Mesothelial cell of epicardium (in vitro differentiated cells): ENCODE measurements around the gene CASR. TPM values are rescaled to one million over a fixed set of nuclear protein-coding genes. Genes with fewer than 3 reads are reported as not detected.

Experiments
- DNase-seq, 2 experiments: peaks; one replicate each; pipeline ENCODE4 v3.0.0; 2021; ENCODE audit warnings: low spot score in 2 of 2; ENCODE audit not compliant: unreplicated experiment in 2 of 2
- H3K27ac Mint-ChIP-seq: 2 replicates; pipeline ENCODE4 v1.8.0; 2021; ENCODE audit warnings: mixed read lengths
- H3K27me3 Mint-ChIP-seq: 2 replicates; pipeline ENCODE4 v1.8.0; 2021; ENCODE audit warnings: low read depth, mixed read lengths
- H3K36me3 Mint-ChIP-seq: 2 replicates; pipeline ENCODE4 v1.8.0; 2021; ENCODE audit warnings: mixed read lengths
- H3K4me1 Mint-ChIP-seq: 2 replicates; pipeline ENCODE4 v1.8.0; 2021; ENCODE audit warnings: mixed read lengths
- H3K4me3 Mint-ChIP-seq: 2 replicates; pipeline ENCODE4 v1.8.0; 2021; ENCODE audit warnings: mild to moderate bottlenecking, moderate library complexity, mixed read lengths
- H3K9me3 Mint-ChIP-seq: 2 replicates; pipeline ENCODE4 v1.8.0; 2021; ENCODE audit warnings: mixed read lengths
- total RNA-seq: library from RNA; stranded (reverse); gene quantifications from 3 replicates; pipeline ENCODE4 v1.2.1, GENCODE V29; 2021
- TF ChIP-seq, protein P1 (sequence below): fragments of 200-600 bp; sonication (generic); IDR thresholded peaks from one replicate; pipeline ENCODE4 v1.5.0; 2021; ENCODE audit warnings: antibody characterized with exemption; ENCODE audit not compliant: unreplicated experiment

Gene CASR
- total RNA-seq, 1 donor from 2014 or later: 0.02 TPM

DNA sequence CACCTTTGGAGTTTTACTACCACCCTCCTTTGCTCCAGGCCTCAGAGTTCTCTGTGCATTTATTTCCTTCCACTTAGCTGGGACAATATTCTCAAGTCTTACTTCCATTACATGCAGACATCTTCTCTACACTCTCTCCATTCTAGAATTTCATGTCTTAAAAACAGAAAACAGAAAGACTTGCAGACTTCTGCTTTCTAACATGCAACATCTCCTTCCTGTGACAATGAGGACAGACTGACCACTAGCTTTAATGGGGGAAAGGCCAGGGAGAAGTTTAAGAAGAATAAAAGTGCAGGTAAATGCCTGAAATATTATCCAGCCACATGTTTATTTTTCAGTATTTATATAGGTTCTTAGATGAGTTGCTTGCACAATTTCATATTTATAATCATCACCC, 124.5 kb downstream of the CASR start:
- no peak for DNase-seq
- Mint-ChIP-seq H3K4me3 (no peak overlapping the region), H3K27ac (no peak overlapping the region), H3K9me3 (no peaks in the 10 kb centered on the region), H3K27me3 (no peaks in the 10 kb centered on the region), H3K36me3 (no peaks in the 10 kb centered on the region), H3K4me1 (peaks cover 5% of the 10 kb centered on the region)
- TF ChIP-seq, protein P1, sequence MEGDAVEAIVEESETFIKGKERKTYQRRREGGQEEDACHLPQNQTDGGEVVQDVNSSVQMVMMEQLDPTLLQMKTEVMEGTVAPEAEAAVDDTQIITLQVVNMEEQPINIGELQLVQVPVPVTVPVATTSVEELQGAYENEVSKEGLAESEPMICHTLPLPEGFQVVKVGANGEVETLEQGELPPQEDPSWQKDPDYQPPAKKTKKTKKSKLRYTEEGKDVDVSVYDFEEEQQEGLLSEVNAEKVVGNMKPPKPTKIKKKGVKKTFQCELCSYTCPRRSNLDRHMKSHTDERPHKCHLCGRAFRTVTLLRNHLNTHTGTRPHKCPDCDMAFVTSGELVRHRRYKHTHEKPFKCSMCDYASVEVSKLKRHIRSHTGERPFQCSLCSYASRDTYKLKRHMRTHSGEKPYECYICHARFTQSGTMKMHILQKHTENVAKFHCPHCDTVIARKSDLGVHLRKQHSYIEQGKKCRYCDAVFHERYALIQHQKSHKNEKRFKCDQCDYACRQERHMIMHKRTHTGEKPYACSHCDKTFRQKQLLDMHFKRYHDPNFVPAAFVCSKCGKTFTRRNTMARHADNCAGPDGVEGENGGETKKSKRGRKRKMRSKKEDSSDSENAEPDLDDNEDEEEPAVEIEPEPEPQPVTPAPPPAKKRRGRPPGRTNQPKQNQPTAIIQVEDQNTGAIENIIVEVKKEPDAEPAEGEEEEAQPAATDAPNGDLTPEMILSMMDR: no peak

DNA sequence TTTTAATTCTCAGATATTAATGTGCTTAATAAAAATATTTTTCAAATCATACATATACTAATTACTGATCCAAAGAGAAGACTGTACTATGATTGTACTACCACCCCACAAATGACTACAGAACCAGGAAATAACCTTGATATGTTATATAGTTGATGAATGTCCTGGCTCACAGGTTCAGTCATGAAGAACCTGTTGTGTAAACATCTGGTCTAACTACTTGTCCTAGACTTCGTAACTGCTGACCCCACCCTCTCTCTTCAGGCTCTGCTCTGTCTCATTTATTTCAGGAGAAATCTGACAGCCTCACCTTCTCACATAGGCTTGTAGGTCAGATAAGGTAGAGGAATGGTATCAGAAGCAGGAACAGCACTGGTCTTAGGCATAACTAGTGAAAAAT, 126.9 kb downstream of the CASR start:
- no peak overlapping the region for H3K4me3 Mint-ChIP-seq
- H3K4me1 Mint-ChIP-seq: peaks cover 5% of the 10 kb centered on the region
- no peak for DNase-seq
- no peaks in the 10 kb centered on the region for H3K9me3 Mint-ChIP-seq
- no peaks in the 10 kb centered on the region for H3K36me3 Mint-ChIP-seq
- H3K27me3 Mint-ChIP-seq: no peaks in the 10 kb centered on the region
- TF ChIP-seq, protein P1: no peak
- H3K27ac Mint-ChIP-seq: no peak overlapping the region

DNA sequence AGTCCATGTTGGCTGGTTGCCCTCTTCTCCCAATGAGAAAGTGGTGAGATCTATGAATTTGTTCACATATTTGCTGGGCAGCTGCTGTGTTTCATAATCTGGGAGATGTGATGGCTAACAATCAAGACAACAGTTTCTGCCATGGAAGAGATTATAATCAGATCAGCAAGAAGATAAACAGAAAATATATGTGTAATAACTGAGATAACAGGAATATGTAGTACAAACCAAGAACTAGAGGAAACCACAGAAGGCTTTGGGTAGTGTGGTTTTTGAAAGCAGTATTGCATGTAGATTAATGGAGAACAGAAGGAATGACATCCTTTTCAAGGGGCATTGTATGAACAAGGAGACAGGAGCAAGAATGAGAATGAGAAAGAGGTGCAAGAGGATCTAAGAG, 129.4 kb downstream of the CASR start:
- Mint-ChIP-seq H3K4me1 (peaks cover 5% of the 10 kb centered on the region), H3K4me3 (no peak overlapping the region), H3K9me3 (no peaks in the 10 kb centered on the region), H3K27me3 (peaks cover 10% of the 10 kb centered on the region), H3K27ac (no peak overlapping the region), H3K36me3 (no peaks in the 10 kb centered on the region)
- no peak for DNase-seq
- TF ChIP-seq, protein P1: no peak

DNA sequence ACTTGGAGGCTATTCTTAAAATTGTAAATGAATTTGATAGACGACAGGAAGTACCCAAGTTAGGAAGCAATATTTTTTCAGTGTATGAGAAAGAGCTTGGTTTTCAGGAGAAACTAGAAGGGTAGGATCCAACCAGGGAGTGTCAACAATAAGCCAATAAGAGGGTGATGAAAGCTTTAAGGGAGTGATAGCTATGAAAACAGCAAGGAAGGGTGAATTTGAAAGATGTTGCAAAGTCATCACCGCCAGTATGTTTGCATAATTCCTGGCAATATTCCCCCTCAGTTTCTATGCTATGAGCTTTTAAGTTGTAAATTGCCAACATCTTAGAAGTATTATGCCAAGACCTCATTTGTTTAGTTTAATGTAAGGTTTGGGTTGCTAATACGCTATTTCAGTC, 129.8 kb downstream of the CASR start:
- H3K9me3 Mint-ChIP-seq: peaks cover 2% of the 10 kb centered on the region
- no peak for DNase-seq
- H3K4me1 Mint-ChIP-seq: peaks cover 5% of the 10 kb centered on the region
- H3K27me3 Mint-ChIP-seq: peaks cover 10% of the 10 kb centered on the region
- H3K27ac Mint-ChIP-seq: no peak overlapping the region
- TF ChIP-seq, protein P1: no peak
- no peaks in the 10 kb centered on the region for H3K36me3 Mint-ChIP-seq
- no peak overlapping the region for H3K4me3 Mint-ChIP-seq

DNA sequence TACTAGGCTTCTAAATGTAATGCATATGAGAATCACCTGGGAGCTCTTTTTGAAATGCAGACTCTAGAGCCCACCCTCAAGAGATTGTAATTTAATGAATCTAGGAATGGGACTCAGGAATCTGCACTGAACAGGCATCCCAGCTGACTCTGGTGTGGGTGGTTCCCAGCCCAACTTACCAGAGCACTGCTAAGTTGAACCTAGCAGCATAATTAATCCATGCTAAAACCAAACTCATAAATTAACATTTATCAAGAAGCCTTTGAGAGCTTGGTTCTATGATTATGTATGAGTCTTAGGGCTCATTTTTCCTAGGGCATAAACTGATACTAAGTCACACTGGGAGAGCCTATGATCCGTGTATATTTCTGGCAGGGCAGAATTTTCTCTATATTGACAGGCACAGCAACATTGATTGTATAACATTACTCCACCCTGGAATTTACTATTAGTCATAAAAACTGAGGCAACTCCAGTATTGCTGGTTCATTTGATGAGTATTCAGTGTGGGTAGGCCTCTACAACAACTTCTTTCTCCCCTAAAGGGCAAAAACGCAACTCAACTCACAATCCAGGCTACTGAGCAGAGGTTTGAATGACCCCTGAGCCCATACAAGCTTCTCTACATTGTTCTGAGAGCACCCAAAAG, 130.9 kb downstream of the CASR start:
- H3K36me3 Mint-ChIP-seq: no peaks in the 10 kb centered on the region

More for the DNA sequence above, 130.9 kb downstream of the CASR start:
- Mint-ChIP-seq H3K9me3 (peaks cover 8% of the 10 kb centered on the region), H3K4me1 (peaks cover 5% of the 10 kb centered on the region), H3K27me3 (peaks cover 10% of the 10 kb centered on the region), H3K27ac (no peak overlapping the region), H3K4me3 (no peak overlapping the region)
- TF ChIP-seq, protein P1: no peak
- no peak for DNase-seq
